Measurements from ENCODE around the gene KCNK3.

Gene KCNK3

GRCh38 chr2:26687801-26688200, 4.7 kb upstream of the KCNK3 start:
- DNase-seq (ENCODE audit: low read depth in 2 of 2), result no peak

- DNase-seq (ENCODE audit: low read depth in 2 of 2), result no peak
Measured at GRCh38 chr2:26691161-26691560, 1.4 kb upstream of the KCNK3 start.

DNA sequence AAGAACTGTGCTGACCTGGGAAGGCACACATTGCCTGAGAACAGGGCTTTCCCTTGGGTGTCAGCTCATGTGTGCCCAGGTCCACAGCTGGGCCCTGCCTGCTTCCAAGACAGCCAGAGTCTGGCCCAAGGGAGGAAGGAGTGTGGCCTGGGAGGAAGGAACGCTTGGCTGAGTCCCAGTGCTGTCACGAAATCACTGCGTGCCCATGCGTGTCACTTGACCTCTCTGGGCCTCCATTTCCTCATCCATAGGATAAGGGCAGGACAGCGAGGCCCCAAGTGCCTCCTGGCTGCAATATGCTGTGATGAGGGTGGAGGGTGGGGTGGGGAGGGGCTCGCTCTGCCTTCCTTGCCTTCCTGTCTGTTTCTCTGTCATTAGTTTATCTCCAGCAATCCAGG, 642 bp upstream of the KCNK3 start:
- no peak for DNase-seq (ENCODE audit: low read depth in 2 of 2)

GRCh38 chr2:26692897-26693849, 651 bp downstream of the KCNK3 start:
- DNase-seq (ENCODE audit: low read depth in 2 of 2), result no peak

GRCh38 chr2:26694001-26694400, 1.5 kb downstream of the KCNK3 start:
- DNase-seq (ENCODE audit: low read depth in 2 of 2), result no peak

GRCh38 chr2:26696351-26696816, 3.9 kb downstream of the KCNK3 start:
- no peak for DNase-seq (ENCODE audit: low read depth in 2 of 2)

- DNase-seq (ENCODE audit: low read depth in 2 of 2), result no peak
Measured at GRCh38 chr2:26697425-26697824, 4.9 kb downstream of the KCNK3 start.

DNA sequence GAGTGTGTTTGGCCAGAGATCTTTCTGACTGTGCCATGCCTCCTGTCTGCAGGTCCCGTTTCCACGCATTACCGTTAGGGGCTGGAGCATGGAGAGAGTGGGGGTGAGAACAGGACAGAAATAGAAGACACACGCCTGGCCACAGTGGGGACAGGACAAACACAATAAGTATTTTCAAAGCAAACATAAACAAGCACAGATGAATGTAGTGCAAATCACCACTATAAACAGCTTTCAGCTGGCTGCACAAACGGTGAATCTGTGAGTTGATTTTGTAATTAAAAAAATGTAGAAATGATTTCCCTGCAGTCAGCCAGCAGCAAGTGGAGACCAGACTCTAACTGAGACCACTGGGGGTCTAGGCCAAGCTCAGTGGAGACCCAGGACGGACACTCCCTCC, 6.8 kb downstream of the KCNK3 start:
- DNase-seq (ENCODE audit: low read depth in 2 of 2), result no peak

GRCh38 chr2:26700078-26700477, 7.6 kb downstream of the KCNK3 start:
- DNase-seq (ENCODE audit: low read depth in 2 of 2), result no peak

DNA sequence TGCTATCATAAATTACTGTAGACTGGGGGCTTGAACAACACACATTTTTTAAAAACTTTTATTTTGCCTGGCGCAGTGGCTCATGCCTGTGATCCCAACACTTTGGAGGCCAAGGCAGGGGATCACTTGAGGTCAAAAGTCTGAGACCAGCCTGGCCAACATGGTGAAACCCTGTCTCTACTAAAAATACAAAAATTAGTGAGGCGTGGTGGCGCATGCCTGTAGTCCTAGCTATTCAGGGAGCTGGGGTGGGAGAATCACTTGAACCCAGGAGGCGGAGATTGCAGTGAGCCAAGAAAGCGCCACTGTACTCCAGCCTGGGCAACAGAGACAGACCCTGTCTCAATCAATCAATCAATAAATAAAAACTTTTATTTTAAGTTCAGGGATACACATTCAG, 9.1 kb downstream of the KCNK3 start:
- DNase-seq (ENCODE audit: low read depth in 2 of 2), result no peak

GRCh38 chr2:26702025-26702424, 9.5 kb downstream of the KCNK3 start:
- no peak for DNase-seq (ENCODE audit: low read depth in 2 of 2)

DNA sequence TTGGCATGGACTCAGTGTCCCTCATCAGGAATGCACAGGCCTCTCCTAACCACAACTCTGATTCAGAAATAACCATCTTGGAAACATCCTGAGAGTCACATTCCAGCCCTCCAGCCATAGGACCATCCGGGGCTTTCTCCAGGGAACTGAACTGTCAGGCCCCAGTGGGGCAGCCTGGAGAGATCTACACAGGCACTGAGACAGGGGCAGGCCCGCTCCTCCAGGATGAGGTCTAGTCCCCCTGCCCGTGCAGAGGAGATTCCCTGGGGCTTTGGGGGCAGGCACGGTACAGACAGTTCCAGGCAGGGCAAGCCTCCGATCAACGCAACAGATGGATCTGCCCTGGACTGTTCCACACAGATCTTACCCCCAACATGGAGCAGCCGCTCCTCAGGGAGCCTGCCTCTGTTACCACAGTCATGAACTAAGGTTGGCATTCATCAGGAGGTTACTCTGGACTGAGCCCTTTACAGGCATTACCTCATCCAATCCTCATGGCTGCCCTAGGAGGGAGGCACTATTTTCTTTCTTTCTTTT, 12.0 kb downstream of the KCNK3 start:
- no peak for DNase-seq (ENCODE audit: low read depth in 2 of 2)

DNA sequence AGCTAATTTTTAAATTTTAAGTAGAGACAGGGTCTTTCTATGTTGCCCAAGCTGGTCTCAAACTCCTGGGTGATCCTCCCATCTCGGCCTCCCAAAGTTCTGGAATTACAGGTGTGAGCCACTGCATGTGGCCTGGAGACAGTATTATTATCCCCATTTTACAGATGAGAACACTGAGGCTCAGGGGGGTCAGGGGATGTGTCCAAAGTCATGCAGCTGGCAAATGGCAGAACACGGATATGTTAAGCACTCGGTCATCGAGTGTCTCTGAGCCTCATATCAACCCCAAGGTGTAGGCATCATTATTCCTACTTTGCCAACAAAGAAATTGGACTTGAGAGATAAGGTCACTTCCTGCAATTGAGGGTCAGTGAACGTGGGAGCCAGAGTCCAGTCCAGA, 12.6 kb downstream of the KCNK3 start:
- no peak for DNase-seq (ENCODE audit: low read depth in 2 of 2)

DNA sequence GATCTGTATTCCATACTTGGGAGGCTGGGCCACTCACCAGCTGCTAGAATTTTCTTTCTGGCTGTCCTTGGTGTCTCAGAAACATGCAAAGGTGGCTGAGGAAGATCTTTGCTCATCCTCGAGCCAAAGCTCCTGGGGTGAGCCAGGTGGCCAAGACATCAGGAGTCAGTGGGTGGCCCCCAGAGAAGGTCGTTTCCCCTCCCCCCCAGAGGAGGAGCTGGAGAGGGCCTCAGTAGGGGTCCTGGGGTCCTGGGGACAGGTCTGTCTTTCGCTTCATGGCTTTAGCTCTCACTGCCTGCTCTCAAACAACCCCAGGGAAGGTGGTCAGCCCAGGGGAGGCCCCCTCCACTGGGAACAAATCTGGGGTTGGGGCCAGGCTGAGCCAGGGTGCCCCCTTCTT, 13.6 kb downstream of the KCNK3 start:
- no peak for DNase-seq (ENCODE audit: low read depth in 2 of 2)

DNA sequence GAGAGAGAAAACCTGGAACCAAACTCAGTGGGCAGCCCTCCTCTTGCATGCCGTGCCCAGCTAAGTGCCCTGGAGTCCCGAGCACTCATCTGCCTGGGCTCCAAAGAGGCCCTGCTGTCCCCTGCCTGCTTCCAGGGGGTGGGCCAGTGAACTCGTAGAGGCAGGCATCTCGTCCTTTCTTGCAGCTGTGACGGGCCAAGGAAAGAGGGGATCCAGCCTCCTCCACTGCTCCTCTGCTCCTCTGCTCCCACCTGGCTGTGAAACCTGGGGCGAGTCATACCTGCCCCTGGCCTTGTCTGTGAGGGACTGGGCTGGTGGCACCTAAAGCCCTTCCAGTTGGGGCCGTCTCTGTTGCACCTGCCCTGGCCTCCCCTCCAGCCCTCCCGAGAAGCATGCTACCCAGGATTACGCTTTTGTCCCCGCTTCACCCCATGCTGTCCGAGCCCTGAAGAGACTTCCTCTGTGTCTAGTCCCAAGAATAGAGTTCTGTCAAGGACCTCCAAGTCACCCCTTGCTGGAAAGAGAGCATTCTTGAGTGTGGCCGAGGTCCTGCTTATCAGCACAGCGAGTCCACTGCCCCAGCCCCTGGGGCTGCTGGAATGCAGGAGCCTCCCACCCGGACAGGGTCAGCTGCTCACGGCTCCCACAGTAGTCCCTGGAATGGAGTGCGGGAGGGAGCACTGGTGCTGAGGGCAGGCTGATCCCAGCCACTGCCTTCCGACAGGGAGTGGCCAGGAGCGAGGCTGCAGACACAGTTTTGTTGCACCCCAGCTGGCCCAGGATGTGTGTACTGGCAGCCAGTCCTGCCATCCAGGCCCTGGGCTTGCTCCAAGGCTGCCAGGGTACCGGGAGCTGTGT, 14.3 kb downstream of the KCNK3 start:
- DNase-seq (ENCODE audit: low read depth in 2 of 2), result no peak

DNA sequence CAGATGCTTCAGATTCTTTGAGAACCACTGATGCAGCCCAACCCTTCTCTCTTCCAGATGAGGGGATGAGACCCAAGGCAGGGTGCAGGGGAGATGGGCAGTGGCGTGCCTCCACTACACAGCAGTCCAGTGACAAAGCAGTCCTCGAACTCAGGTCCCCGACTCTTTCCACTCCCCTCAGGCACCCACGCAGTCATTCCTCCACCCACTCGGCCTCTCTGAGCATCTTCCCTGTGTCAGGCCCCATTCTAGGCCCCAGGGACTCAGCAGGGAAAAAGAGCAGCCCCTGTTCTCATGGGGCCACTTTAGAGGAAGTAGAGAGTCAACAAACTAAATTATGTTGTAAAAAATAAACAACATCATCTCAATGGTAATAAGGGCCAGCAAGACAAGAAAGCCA, 15.2 kb downstream of the KCNK3 start:
- no peak for DNase-seq (ENCODE audit: low read depth in 2 of 2)

DNA sequence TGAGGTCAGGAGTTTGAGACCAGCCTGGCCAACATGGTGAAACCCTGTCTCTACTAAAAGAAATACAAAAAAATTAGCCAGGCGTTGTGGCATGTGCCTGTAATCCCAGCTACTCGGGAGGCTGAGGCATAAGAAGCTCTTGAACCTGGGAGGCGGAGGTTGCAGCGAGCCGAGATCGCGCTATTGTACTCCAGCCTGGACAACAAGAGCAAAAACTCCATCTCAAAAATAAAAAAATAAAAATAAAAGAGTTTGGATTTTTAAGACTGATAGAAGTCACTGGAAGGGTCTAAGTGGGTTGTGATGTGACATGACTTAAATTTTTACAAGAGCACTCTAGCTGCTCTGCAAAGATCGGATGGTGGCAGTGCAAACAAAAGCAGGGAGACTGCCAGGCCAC, 15.9 kb downstream of the KCNK3 start:
- DNase-seq (ENCODE audit: low read depth in 2 of 2), result no peak

GRCh38 chr2:26709323-26710110, 17.0 kb downstream of the KCNK3 start:
- DNase-seq (ENCODE audit: low read depth in 2 of 2), result no peak

DNA sequence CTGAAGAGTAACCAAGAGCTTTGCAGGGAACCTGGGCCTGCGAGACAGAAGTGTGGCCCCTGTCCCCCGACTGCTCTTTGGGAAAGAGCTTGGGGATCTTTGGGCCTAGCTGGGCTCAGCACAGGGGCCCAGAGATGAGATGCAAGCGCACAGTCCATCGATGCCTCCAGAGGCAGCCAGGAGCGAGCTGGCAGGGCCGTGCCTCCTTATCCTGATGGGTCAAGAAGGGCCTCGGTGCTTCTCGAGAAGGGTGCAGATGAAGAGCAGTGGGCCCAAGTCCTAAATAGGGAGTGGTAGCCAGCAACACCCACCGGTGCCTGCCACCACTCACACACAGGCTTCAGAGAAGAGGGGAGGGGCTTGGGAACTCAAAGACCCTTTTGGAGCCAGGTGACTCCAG, 17.6 kb downstream of the KCNK3 start:
- no peak for DNase-seq (ENCODE audit: low read depth in 2 of 2)

GRCh38 chr2:26710743-26711456, 18.4 kb downstream of the KCNK3 start:
- DNase-seq (ENCODE audit: low read depth in 2 of 2), result no peak

Data from stimulated activated CD4-positive, alpha-beta T cell treated with anti-CD3 and anti-CD28 coated beads, Interleukin-12 subunit alpha, Interleukin-12 subunit beta, amount 100 ng/mL, for 24 hours (primary cell).